GM18498 (cell line): ENCODE results near the gene DOCK11.
"Not testable (repeated sequence)": the region's sequence is repeated elsewhere in the genome, so short reads cannot be mapped to it uniquely, and the experiment has no call there.

Experiments used
- ATAC-seq: cut with Tn5 transposase; IDR thresholded peaks from one replicate; pipeline ENCODE4 v1.9.1; 2021; ENCODE audit warnings: mild to moderate bottlenecking, moderate library complexity; ENCODE audit not compliant: unreplicated experiment

The DOCK11 gene

GRCh38 chrX:118679290-118679689, 183.7 kb downstream of the DOCK11 start:
- no peak for ATAC-seq

DNA sequence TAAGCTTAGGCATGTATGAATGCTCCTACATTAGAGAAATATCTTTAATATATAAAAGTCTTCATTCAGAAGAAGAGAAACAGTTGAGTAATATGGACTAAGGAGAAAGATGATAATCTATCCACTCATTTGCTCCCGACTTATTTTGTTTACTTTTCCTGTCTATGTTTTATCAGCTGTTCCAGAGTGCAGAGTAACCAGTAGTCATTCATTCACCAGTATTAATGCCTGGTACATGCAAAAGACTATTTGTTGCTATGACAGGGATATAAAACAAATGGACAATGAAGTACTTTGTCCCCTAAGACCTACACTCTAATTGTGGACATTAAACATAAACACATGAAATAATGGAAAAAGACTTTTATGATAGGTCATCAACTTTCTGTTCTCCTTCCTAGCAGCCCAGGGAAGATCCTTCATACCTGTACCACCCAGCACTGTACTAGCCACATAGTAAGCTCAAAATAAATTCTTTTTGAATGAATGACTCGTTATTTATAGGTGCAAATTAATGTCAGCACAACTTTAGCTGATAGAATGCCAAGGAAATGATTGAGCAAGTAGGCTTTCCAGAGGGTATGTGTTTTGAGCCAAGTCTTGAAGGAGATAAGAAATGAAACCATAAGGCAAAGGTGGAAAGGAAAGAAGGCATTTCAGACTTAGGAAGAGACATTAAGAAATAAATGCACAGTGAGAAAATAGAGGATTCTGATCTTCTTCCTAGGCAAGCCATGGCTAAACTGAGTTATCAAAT, 186.8 kb downstream of the DOCK11 start:
- no peak for ATAC-seq

DNA sequence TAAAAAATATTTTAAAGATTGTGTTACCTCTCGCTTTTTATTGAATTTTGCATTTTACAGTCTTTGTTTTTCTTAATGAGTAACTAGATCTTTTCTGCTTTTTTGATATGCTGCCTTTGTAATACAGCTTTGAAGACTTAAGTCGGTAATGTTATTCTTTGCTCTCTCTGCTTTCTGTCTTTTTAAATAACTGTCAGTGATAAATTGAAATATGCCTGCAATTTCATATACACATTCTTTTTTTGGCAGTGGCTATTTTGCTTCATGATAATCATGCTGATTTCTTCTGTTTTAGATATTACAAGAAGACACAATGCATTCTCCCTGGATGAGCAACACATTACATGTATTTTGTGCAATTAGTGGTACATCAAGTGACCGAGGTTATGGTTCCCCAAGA, 189.8 kb downstream of the DOCK11 start:
- ATAC-seq, result no peak

GRCh38 chrX:118688935-118689334, 193.3 kb downstream of the DOCK11 start:
- no peak for ATAC-seq

DNA sequence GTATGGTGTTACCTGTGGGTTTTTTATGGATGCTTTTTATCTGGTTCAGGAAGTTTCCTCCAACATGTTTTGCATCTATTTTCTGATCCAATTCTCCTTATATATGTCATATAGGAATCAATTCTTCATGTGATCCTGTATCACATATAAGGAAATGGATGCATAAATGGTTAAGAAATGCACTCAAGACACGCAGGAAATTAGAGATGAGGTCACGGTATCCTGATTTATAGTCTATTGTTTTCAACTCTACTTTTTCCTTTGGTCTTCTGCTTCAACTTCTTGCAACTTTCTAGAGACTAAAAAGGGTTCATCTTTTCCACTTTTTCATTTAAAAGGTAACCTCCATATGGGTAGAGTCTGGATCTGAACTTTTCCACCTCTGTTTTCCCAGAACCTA, 198.2 kb downstream of the DOCK11 start:
- ATAC-seq, result no peak

DNA sequence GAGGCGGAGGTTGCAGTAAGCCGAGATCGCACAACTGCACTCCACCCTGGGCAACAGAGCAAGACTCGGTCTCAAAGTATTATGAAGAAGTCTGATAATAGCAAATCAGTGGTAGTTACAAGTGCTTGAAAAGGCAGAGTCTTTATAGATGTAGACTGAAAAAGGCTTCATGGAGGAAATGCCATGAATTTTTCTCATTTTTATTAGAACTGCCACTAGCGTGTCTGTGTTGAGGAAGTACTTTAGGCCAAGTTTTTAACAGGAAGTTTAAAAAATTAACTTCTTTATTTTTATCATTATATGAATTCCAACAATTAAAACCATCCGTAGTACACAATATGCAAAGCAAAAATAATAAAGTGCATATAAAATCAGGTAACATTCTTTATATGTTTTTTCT, 199.0 kb downstream of the DOCK11 start:
- no peak for ATAC-seq

DNA sequence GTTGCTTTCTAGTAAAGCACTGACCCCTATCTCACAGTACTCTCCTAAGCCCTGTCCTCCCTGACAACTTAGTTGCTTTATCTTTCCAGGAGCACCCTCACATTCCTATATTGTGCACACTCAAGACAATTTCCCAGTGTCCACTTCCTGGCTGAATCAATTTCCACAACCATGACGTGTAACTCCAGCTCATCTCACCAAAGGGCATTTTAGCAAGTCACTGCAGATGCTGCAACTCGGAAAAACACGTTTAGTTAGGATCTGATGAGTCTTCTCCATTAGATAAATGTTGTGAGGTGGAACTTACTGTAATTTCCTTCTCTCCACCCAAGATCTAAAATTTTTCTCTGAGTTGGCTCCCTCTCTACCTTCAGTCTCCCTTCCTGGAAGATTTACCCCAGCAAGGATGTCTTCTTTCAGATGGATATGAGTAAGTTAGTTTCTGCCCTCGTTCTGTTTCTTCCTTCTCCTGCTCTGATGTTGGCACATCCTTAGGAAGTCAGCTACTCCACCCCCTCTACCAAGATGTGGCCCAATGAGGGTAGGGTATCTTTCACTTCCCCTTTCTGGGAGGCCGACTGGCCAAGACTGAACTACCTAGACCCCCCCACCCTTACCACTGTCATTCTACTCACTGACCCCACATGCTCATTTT, 203.0 kb downstream of the DOCK11 start:
- ATAC-seq, result no peak

GRCh38 chrX:118702741-118703140, 207.1 kb downstream of the DOCK11 start:
- ATAC-seq, result no peak

- ATAC-seq, result no peak
Observed at GRCh38 chrX:118706681-118707080, 211.1 kb downstream of the DOCK11 start.

DNA sequence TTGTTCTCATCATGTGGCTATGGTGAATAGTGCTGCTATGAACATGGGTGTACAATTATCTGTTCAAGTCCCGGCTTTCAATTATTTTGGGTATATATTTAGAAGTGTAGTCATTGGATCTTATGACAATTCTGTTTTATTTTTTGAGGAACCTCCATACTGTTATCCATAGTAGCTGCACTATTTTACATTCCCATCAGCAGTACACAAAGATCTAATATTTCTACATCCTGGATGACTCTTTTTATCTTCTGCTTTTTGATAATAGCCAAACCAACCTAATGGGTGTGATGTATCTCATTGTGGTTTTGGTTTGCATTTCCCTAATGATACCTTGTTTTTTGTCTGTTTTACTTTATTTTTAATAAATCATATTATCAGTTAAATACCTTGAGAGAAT, 218.9 kb downstream of the DOCK11 start:
- ATAC-seq, result no peak

DNA sequence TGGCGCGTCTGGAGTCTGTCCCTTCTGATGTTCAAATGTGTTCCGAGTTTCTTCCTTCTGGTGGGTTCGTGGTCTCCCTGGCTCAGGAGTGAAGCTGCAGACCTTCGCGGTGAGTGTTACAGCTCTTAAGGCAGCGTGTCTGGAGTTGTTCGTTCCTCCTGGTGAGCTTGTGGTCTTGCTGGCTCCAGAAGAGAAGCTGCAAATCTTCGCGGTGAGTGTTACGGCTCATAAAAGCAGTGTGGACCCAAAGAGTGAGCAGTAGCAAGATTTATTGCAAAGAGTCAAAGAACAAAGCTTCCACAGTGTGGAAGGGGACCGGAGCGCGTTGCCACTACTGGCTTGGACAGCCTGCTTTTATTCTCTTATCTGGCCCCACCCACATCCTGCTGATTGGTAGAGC, 220.3 kb downstream of the DOCK11 start:
- not testable (repeated sequence) for ATAC-seq

- ATAC-seq, result not testable (repeated sequence)
Observed at GRCh38 chrX:118716833-118717232, 221.2 kb downstream of the DOCK11 start.

DNA sequence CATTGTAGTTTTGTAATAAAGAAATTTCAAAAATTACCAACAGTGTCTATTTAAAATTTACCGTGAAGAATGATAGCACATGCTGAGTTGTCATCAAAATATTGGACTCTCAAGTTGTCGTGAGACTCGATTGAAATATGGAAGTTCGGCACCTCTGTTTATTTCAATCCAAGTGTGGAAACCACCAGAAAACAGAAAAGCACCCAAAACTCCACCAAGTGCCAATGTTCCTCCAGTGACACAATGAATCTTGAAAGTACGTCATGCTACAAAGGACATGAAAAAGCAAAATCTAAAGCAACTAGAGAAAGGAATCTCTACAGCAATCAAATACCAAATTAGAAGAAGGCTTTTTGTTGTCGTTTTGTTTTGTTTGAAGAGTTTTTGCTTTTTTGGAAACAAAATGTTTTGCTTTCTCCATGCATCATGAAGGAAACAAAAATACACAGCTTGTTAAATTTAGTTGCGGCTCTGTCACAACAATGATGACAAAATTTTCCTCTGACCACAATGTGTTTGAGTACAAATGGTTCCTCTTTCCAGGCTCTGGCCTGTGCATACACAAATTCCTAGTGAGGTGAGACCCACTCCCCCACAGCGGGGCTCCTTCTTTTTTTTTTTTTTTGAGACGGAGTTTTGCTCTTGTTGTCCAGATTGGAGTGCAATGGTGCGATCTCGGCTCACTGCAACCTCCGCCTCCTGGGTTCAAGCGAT, 222.2 kb downstream of the DOCK11 start:
- no peak for ATAC-seq

GRCh38 chrX:118718737-118719136, 223.1 kb downstream of the DOCK11 start:
- ATAC-seq, result peak; percentile 45

- ATAC-seq, result no peak
Observed at GRCh38 chrX:118720058-118720707, 224.6 kb downstream of the DOCK11 start.

GRCh38 chrX:118723376-118723775, 227.8 kb downstream of the DOCK11 start:
- ATAC-seq, result no peak

- no peak for ATAC-seq
Observed at GRCh38 chrX:118724365-118724764, 228.8 kb downstream of the DOCK11 start.

DNA sequence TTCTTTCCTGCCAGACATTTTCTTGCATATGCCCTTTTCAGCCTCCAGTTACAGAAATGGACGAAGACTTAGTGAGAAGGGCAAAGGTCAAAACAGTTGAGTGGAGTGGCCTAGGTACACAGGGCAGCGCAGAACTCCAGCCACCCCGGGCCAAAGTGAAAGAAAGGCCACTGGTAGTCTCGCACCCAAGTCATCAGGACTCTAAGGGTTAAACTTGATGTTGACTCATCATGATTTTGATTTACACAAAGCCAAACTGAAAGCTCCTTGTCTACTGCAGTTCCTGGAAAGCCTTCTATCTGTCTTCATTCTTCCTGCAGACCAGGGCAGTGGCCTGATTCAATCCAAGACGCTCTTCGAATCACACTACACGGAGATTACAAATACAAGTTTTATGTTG, 229.2 kb downstream of the DOCK11 start:
- ATAC-seq, result no peak

GRCh38 chrX:118726396-118726795, 230.8 kb downstream of the DOCK11 start:
- no peak for ATAC-seq

- peak; percentile 49 for ATAC-seq
Observed at GRCh38 chrX:118726887-118727685, 231.5 kb downstream of the DOCK11 start, which contains the start of gene IL13RA1. Gene IL13RA1, plus strand, starts transcription at chrX:118727606. Its CDS starts 33 bp downstream, at chrX:118727639.
